GM23338 (cell line): ENCODE results near the gene RNGTT.

ENCODE experiments used
- EZH2 ChIP-seq: fragments of 200-600 bp; sonication (generic); IDR thresholded peaks from one replicate; pipeline ENCODE4 v1.8.0; 2017; ENCODE audit warnings: antibody characterized with exemption, mild to moderate bottlenecking, low read depth; ENCODE audit not compliant: unreplicated experiment
- EZH2phosphoT487 ChIP-seq: fragments of 200-600 bp; sonication (generic); IDR thresholded peaks from one replicate; pipeline ENCODE4 v1.8.1; 2018; ENCODE audit warnings: antibody characterized with exemption; ENCODE audit not compliant: unreplicated experiment
- NANOG ChIP-seq: IDR thresholded peaks from 2 replicates; pipeline ENCODE4 v1.6.1; 2016; ENCODE audit warnings: antibody characterized with exemption, borderline replicate concordance
- POLR2AphosphoS5 ChIP-seq: IDR thresholded peaks from 2 replicates; pipeline ENCODE4 v1.6.1; 2016; ENCODE audit warnings: antibody characterized with exemption, low read depth
- TF ChIP-seq, protein P1 (sequence below), 2 experiments: fragments of 200-600 bp in 1 of 2; sonication (generic) in 1 of 2; conservative IDR thresholded peaks; 2 replicates each; pipeline versions ENCODE4 v1.5.1 to v1.6.1; 2016 to 2017; ENCODE audit warnings: antibody characterized with exemption in 2 of 2, low read depth in 2 of 2, mild to moderate bottlenecking in 2 of 2, moderate library complexity in 1 of 2
- TF ChIP-seq, protein P2 (sequence below): IDR thresholded peaks from one replicate; pipeline ENCODE4 v1.6.1; 2018; ENCODE audit warnings: antibody characterized with exemption; ENCODE audit not compliant: unreplicated experiment

DNA sequence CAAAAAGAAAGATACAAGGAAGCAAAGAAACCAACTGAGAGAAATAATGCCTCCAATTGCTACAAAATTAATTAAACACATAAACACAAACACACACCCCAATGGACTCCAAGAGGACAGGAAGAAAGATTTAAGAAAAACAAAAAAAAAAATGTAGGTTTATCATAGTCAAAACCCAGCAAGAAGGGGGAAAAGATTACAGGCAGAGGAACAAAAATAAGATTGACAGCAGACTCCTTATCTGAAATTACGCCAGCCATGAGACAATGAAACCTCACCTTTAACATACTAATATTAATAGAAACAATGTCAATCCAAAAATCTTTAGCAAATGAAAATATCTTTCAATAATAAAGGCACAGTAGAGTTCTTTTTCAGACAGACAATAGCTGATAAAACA, 155.8 kb downstream of the RNGTT start:
- TF ChIP-seq, protein P1, sequence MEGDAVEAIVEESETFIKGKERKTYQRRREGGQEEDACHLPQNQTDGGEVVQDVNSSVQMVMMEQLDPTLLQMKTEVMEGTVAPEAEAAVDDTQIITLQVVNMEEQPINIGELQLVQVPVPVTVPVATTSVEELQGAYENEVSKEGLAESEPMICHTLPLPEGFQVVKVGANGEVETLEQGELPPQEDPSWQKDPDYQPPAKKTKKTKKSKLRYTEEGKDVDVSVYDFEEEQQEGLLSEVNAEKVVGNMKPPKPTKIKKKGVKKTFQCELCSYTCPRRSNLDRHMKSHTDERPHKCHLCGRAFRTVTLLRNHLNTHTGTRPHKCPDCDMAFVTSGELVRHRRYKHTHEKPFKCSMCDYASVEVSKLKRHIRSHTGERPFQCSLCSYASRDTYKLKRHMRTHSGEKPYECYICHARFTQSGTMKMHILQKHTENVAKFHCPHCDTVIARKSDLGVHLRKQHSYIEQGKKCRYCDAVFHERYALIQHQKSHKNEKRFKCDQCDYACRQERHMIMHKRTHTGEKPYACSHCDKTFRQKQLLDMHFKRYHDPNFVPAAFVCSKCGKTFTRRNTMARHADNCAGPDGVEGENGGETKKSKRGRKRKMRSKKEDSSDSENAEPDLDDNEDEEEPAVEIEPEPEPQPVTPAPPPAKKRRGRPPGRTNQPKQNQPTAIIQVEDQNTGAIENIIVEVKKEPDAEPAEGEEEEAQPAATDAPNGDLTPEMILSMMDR (conservative IDR thresholded peaks at IDR 0.05; ENCODE audit: low read depth in 2 of 2), result no peak
- TF ChIP-seq EZH2phosphoT487 (no peak), POLR2AphosphoS5 (no peak), EZH2 (no peak), NANOG (no peak)
- TF ChIP-seq, protein P2, sequence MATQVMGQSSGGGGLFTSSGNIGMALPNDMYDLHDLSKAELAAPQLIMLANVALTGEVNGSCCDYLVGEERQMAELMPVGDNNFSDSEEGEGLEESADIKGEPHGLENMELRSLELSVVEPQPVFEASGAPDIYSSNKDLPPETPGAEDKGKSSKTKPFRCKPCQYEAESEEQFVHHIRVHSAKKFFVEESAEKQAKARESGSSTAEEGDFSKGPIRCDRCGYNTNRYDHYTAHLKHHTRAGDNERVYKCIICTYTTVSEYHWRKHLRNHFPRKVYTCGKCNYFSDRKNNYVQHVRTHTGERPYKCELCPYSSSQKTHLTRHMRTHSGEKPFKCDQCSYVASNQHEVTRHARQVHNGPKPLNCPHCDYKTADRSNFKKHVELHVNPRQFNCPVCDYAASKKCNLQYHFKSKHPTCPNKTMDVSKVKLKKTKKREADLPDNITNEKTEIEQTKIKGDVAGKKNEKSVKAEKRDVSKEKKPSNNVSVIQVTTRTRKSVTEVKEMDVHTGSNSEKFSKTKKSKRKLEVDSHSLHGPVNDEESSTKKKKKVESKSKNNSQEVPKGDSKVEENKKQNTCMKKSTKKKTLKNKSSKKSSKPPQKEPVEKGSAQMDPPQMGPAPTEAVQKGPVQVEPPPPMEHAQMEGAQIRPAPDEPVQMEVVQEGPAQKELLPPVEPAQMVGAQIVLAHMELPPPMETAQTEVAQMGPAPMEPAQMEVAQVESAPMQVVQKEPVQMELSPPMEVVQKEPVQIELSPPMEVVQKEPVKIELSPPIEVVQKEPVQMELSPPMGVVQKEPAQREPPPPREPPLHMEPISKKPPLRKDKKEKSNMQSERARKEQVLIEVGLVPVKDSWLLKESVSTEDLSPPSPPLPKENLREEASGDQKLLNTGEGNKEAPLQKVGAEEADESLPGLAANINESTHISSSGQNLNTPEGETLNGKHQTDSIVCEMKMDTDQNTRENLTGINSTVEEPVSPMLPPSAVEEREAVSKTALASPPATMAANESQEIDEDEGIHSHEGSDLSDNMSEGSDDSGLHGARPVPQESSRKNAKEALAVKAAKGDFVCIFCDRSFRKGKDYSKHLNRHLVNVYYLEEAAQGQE, result no peak
